ENCODE data around the gene GNA12. TPM values are rescaled to one million over a fixed set of nuclear protein-coding genes. Genes with fewer than 3 reads are reported as not detected.
"Not testable (repeated sequence)": the region's sequence is repeated elsewhere in the genome, so short reads cannot be mapped to it uniquely, and the experiment has no call there.

The GNA12 gene
- total RNA-seq, 1 donor from 2014 or later, result 68.6 TPM

- Mint-ChIP-seq H3K4me3 (ENCODE audit: low read depth) (no peak overlapping the region), H3K4me1 (ENCODE audit: low read depth) (peaks cover 10% of the 10 kb centered on the region), H3K36me3 (ENCODE audit: insufficient read depth) (peaks cover 34% of the 10 kb centered on the region), H3K27me3 (no peaks in the 10 kb centered on the region), H3K9me3 (ENCODE audit: low read depth) (no peaks in the 10 kb centered on the region), H3K27ac (peak overlapping the region; percentile 29)
- no peak for TF ChIP-seq CTCF (IDR thresholded peaks at IDR 0.05; ENCODE audit: unreplicated experiment)
- no peak for DNase-seq (ENCODE audit: low spot score, unreplicated experiment)
Observed at GRCh38 chr7:2730846-2731770, 113.0 kb downstream of the GNA12 start.

DNA sequence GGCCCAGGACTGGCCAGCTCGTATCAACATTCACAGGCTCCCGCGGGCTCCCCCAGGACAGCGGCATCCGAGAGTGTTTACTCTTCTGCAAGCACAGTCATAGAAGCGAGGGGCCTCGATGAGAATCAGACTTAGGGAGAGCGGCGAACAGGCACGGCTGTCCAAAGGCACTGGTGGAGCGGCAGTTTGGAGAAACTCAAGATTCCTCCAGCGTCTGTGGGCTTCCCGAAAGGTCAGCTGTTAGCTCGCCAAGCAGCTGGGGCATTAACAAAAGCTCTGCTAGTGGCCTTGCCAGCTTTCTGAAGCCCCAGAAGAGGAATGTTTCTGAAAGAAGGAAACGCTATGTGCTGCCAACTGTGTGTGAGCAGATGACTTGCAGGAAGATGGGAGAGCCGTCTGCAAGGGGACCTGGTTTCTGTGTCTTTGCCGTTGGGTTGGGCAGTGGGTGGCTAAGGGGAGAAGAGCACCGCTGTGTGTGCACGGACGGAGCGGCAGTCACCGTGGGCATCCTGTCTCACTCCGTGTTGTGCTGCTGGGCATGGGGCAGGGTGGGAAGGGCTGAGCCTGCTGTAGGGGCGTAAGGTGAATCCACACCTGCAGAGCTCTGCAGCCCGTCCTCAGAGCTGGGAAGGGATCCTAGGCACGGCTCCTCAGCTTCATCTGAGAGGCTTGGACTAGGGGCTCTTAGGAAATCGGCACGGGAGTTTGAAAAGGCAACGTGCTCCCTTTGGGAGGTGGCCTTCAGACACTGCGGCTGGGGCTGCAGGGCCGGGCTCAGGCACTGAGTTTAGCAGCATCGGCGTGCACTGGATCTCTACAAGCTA lies 114.0 kb downstream of the GNA12 start:
- H3K36me3 Mint-ChIP-seq (ENCODE audit: insufficient read depth), result peaks cover 36% of the 10 kb centered on the region
- H3K27me3 Mint-ChIP-seq, result no peaks in the 10 kb centered on the region

DNA sequence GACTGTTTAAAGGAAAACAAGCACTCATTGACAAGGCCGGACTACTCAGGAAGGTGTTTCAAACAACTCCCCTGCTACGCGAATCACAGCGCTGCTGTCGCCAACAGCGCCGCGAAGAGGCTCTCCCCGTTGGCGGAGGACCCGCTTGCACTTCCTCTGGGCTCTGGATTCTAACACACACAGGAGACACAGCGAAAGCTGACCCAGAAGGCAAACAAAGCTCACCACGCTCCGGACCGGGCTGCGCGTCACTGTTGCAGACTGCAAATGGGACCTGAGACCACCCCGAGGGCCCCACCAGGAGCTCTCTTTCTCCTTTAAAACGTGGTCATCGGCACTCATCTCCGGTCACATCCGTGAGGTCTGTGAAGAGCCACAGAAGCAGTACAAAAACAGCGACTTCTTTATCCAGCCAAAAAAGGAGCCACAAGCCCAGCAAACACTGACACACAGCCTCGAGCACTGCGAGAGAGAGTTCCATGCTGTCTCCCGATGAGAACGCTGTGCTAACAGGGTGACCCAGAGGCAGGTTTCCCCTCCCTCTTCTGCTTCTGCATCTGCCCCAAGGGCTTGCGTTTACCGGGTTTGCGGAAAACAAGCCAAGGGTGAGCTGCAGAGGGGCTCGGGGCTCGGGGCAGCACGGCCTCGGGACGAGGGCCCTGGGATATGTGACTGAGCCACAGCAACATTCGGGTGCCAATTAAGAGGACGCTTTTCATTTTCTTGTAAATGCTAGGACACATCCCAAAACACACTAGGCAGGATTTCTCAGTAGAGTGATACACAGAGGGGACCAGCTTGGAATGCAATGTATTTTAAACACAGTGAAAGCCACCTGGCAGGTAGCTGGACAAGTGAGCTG lies 114.8 kb downstream of the GNA12 start:
- H3K36me3 Mint-ChIP-seq (ENCODE audit: insufficient read depth), result peaks cover 36% of the 10 kb centered on the region
- TF ChIP-seq CTCF (IDR thresholded peaks at IDR 0.05; ENCODE audit: unreplicated experiment), result no peak
- no peaks in the 10 kb centered on the region for H3K27me3 Mint-ChIP-seq
- H3K9me3 Mint-ChIP-seq (ENCODE audit: low read depth), result no peaks in the 10 kb centered on the region
- DNase-seq (ENCODE audit: low spot score, unreplicated experiment), result no peak
- peaks cover 10% of the 10 kb centered on the region for H3K4me1 Mint-ChIP-seq (ENCODE audit: low read depth)
- H3K27ac Mint-ChIP-seq, result peak overlapping the region; percentile 84
- H3K4me3 Mint-ChIP-seq (ENCODE audit: low read depth), result no peak overlapping the region

More for the DNA sequence above, 114.0 kb downstream of the GNA12 start:
- no peak for TF ChIP-seq CTCF (IDR thresholded peaks at IDR 0.05; ENCODE audit: unreplicated experiment)
- no peak for DNase-seq (ENCODE audit: low spot score, unreplicated experiment)
- H3K4me3 Mint-ChIP-seq (ENCODE audit: low read depth), result no peak overlapping the region
- H3K9me3 Mint-ChIP-seq (ENCODE audit: low read depth), result no peaks in the 10 kb centered on the region
- H3K4me1 Mint-ChIP-seq (ENCODE audit: low read depth), result peaks cover 10% of the 10 kb centered on the region
- H3K27ac Mint-ChIP-seq, result peak overlapping the region; percentile 84

- peaks cover 10% of the 10 kb centered on the region for H3K4me1 Mint-ChIP-seq (ENCODE audit: low read depth)
- no peaks in the 10 kb centered on the region for H3K9me3 Mint-ChIP-seq (ENCODE audit: low read depth)
- no peaks in the 10 kb centered on the region for H3K27me3 Mint-ChIP-seq
- no peak overlapping the region for H3K4me3 Mint-ChIP-seq (ENCODE audit: low read depth)
- no peak for DNase-seq (ENCODE audit: low spot score, unreplicated experiment)
- H3K27ac Mint-ChIP-seq, result no peak overlapping the region
- H3K36me3 Mint-ChIP-seq (ENCODE audit: insufficient read depth), result peaks cover 36% of the 10 kb centered on the region
- TF ChIP-seq CTCF (IDR thresholded peaks at IDR 0.05; ENCODE audit: unreplicated experiment), result no peak
Observed at GRCh38 chr7:2728316-2729030, 115.6 kb downstream of the GNA12 start.

DNA sequence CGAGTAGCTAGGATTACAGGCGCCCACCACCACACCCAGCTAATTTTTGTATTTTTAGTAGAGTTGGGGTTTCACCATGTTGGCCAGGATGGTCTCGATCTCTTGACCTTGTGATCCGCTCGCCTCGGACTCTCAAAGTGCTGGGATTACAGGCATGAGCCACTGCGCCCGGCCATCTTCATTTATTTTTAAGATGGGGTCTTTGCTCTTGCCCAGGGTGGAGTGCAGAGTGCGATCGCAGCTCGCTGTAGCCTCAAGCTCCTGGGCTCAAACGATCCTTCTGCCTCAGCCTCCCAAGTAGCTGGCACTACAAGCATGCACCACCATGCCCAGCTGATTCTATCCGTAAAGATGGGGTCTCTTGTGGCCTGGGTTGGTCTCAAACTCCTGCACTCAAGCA lies 116.9 kb downstream of the GNA12 start:
- not testable (repeated sequence) for H3K27me3 Mint-ChIP-seq; DNase-seq (ENCODE audit: low spot score, unreplicated experiment); H3K9me3 Mint-ChIP-seq (ENCODE audit: low read depth); H3K4me1 Mint-ChIP-seq (ENCODE audit: low read depth); H3K27ac Mint-ChIP-seq; H3K4me3 Mint-ChIP-seq (ENCODE audit: low read depth)
- peaks cover 27% of the 10 kb centered on the region for H3K36me3 Mint-ChIP-seq (ENCODE audit: insufficient read depth)

Data from progenitor cell of endocrine pancreas (in vitro differentiated cells).